Right cardiac atrium (tissue), 5 donors: Measurements from ENCODE around the gene LAPTM5. TPM values are rescaled to one million over a fixed set of nuclear protein-coding genes. Genes with fewer than 3 reads are reported as not detected.
A peak's percentile ranks its signal among the peaks of the same experiment; 100 is the strongest.

Source experiments
- ATAC-seq, 2 donors: fragments of 200-7000 bp; cut with Tn5 transposase; one replicate each; pipeline versions ENCODE4 v1.8.0 to v1.9.1; 2020; ENCODE audit warnings: moderate library complexity in 2 of 2, mild to moderate bottlenecking in 1 of 2
- DNase-seq, 3 donors: peaks; one replicate each; pipeline ENCODE4 v3.0.0-alpha.2; 2020
- H3K27ac ChIP-seq: one replicate; pipeline ENCODE4 v1.5.1; 2013; ENCODE audit warnings: mild to moderate bottlenecking, low read length, control low read depth, moderate library complexity
- H3K27me3 ChIP-seq: one replicate; pipeline ENCODE4 v1.6.1; 2013; ENCODE audit not compliant: control insufficient read depth, insufficient read depth
- H3K4me1 ChIP-seq: one replicate; pipeline ENCODE4 v1.6.1; 2013; ENCODE audit warnings: low read length; ENCODE audit not compliant: control insufficient read depth, insufficient read depth
- H3K4me3 ChIP-seq: one replicate; pipeline ENCODE4 v1.5.1; 2013; ENCODE audit warnings: low read length, control low read depth
- H3K9me3 ChIP-seq: one replicate; pipeline ENCODE4 v1.6.1; 2013; ENCODE audit warnings: low read length; ENCODE audit not compliant: control insufficient read depth
- WGBS: extraction: QIAGEN DNeasy Blood & Tissue Kit; methylation state at CpG from one replicate; pipeline ENCODE4 v1.1.7; 2013; 5-methylcytosine and 5-hydroxymethylcytosine counted together
- intact Hi-C, 4 donors: fragments of 100-400 bp; cut with DNase I; formaldehyde crosslinking; loops; one replicate each; pipeline versions ENCODE4 v1.11.0 to v1.14.0; 2022 to 2023
- polyA plus RNA-seq: library from polyadenylated mRNA; stranded (reverse); fragments of 200-250 nt; gene quantifications from one replicate; pipeline ENCODE4 v1.2.3, GENCODE V29; 2013
- total RNA-seq, 4 donors: library from RNA; stranded (reverse); fragmentation: NEBNext Ultra II Directional; extraction: Animal tissue kit (Norgen Biotek cat#: 25700); gene quantifications; one replicate each; pipeline ENCODE4 v1.2.1, GENCODE V29; 2021
- donor health status: healthy with polysubstance abuse.
- donor health status: DM: no; HTN: yes; CAD: no.
- donor health status: DM: no; HTN: no; CAD: no.
- donor health status: DM: no; HTN: yes; CAD: no; lungs with severe emphysema.
- donor health status: DM: yes; HTN: yes; CAD: no.

The LAPTM5 gene
- total and polyA plus RNA-seq, 5 donors, result 14.4 to 55.1 (median 40.1) TPM

GRCh38 chr1:30761381-30762151 lies 4.0 kb upstream of the LAPTM5 start:
- H3K4me3 ChIP-seq, result no peak overlapping the region
- H3K4me1 ChIP-seq, result no peaks in the 10 kb centered on the region
- no peaks in the 10 kb centered on the region for H3K9me3 ChIP-seq
- 49% methylated on average over 11 of the region's 11 CpGs for WGBS
- H3K27ac ChIP-seq, result no peak overlapping the region
- intact Hi-C loops, result no loop called here
- peak in 1 of 3 donors; percentile 45 for DNase-seq
- no peak for ATAC-seq
- H3K27me3 ChIP-seq, result no peaks in the 10 kb centered on the region

GRCh38 chr1:30760596-30761324 lies 3.2 kb upstream of the LAPTM5 start:
- no peaks in the 10 kb centered on the region for H3K9me3 ChIP-seq
- peak in 1 of 3 donors; percentile 26 for DNase-seq
- 80% methylated on average over 18 of the region's 18 CpGs for WGBS
- intact Hi-C loops, result no loop called here
- no peak overlapping the region for H3K4me3 ChIP-seq
- H3K27ac ChIP-seq, result no peak overlapping the region
- ATAC-seq, result no peak
- H3K27me3 ChIP-seq, result no peaks in the 10 kb centered on the region
- no peaks in the 10 kb centered on the region for H3K4me1 ChIP-seq

- no peaks in the 10 kb centered on the region for H3K9me3 ChIP-seq
- intact Hi-C loops, result no loop called here
Measured at GRCh38 chr1:30759718-30760281, 2.2 kb upstream of the LAPTM5 start.

GRCh38 chr1:30758785-30759380 lies 1.3 kb upstream of the LAPTM5 start:
- H3K27ac ChIP-seq, result no peak overlapping the region
- H3K27me3 ChIP-seq, result no peaks in the 10 kb centered on the region
- no peak for ATAC-seq
- H3K9me3 ChIP-seq, result no peaks in the 10 kb centered on the region
- no peaks in the 10 kb centered on the region for H3K4me1 ChIP-seq
- intact Hi-C loops, result no loop called here
- peak in 1 of 3 donors; percentile 34 for DNase-seq
- no peak overlapping the region for H3K4me3 ChIP-seq

More at GRCh38 chr1:30759718-30760281, 2.2 kb upstream of the LAPTM5 start:
- no peak for ATAC-seq
- Histone ChIP-seq H3K4me3 (no peak overlapping the region), H3K4me1 (no peaks in the 10 kb centered on the region), H3K27me3 (no peaks in the 10 kb centered on the region), H3K27ac (no peak overlapping the region)
- peak in 1 of 3 donors; percentile 37 for DNase-seq
- whole genome bisulfite sequencing, result 86% methylated on average over 13 of the region's 13 CpGs

- Histone ChIP-seq H3K27ac (peak overlapping the region; percentile 8), H3K4me3 (no peak overlapping the region), H3K4me1 (no peaks in the 10 kb centered on the region), H3K27me3 (no peaks in the 10 kb centered on the region), H3K9me3 (no peaks in the 10 kb centered on the region)
- intact Hi-C loops, result no loop called here
- ATAC-seq (no peak), DNase-seq (no peak)
- WGBS, result 88% methylated on average over 7 of the region's 7 CpGs
Measured at GRCh38 chr1:30758121-30758688, 631 bp upstream of the LAPTM5 start.

- Histone ChIP-seq H3K9me3 (no peaks in the 10 kb centered on the region), H3K27me3 (no peaks in the 10 kb centered on the region), H3K27ac (peak overlapping the region; percentile 57), H3K4me1 (no peaks in the 10 kb centered on the region), H3K4me3 (peak overlapping the region; percentile 1)
- 49% methylated on average over 17 of the region's 17 CpGs for WGBS
- intact Hi-C loops, result no loop called here
- peak; percentile 82 to 87 for ATAC-seq
- peak; percentile 70 to 85 (median 85) for DNase-seq
Measured at GRCh38 chr1:30756545-30757351, 826 bp downstream of the LAPTM5 start.

- H3K9me3 ChIP-seq, result no peaks in the 10 kb centered on the region
- no peak for ATAC-seq
- WGBS, result 87% methylated on average over 4 of the region's 4 CpGs
- no peak overlapping the region for H3K4me3 ChIP-seq
- H3K4me1 ChIP-seq, result no peaks in the 10 kb centered on the region
- intact Hi-C loops, result no loop called here
- no peak overlapping the region for H3K27ac ChIP-seq
- H3K27me3 ChIP-seq, result no peaks in the 10 kb centered on the region
- DNase-seq, result peak in 1 of 3 donors; percentile 14
Measured at GRCh38 chr1:30756206-30756544, 1.4 kb downstream of the LAPTM5 start.

- Histone ChIP-seq H3K4me1 (no peaks in the 10 kb centered on the region), H3K27me3 (no peaks in the 10 kb centered on the region), H3K9me3 (no peaks in the 10 kb centered on the region), H3K4me3 (no peak overlapping the region), H3K27ac (no peak overlapping the region)
- intact Hi-C loops, result no loop called here
- 85% methylated on average over 4 of the region's 4 CpGs for WGBS
- DNase-seq (no peak), ATAC-seq (no peak)
Measured at GRCh38 chr1:30755746-30756145, 1.8 kb downstream of the LAPTM5 start.

GRCh38 chr1:30755334-30755733 lies 2.2 kb downstream of the LAPTM5 start:
- intact Hi-C loops, result no loop called here
- ATAC-seq (no peak), DNase-seq (peak in 1 of 3 donors; percentile 22)
- Histone ChIP-seq H3K27me3 (no peaks in the 10 kb centered on the region), H3K9me3 (no peaks in the 10 kb centered on the region), H3K4me3 (no peak overlapping the region), H3K27ac (no peak overlapping the region), H3K4me1 (no peaks in the 10 kb centered on the region)
- 92% methylated on average over 6 of the region's 6 CpGs for WGBS

- Histone ChIP-seq H3K4me3 (no peak overlapping the region), H3K27me3 (no peaks in the 10 kb centered on the region), H3K4me1 (no peaks in the 10 kb centered on the region), H3K9me3 (no peaks in the 10 kb centered on the region), H3K27ac (no peak overlapping the region)
- peak in 1 of 3 donors; percentile 16 for DNase-seq
- intact Hi-C loops, result no loop called here
- 83% methylated on average over 9 of the region's 9 CpGs for WGBS
- no peak for ATAC-seq
Measured at GRCh38 chr1:30754684-30755171, 2.8 kb downstream of the LAPTM5 start.
